NCI-H226 (cell line): ENCODE results near the gene ZMYND8.

Source experiments
- DNase-seq: peaks from one replicate; pipeline ENCODE4 v3.0.0-alpha.2; 2015

The ZMYND8 gene

GRCh38 chr20:47160992-47161391, 195.5 kb downstream of the ZMYND8 start:
- no peak for DNase-seq

- no peak for DNase-seq
Measured at GRCh38 chr20:47160240-47160639, 196.3 kb downstream of the ZMYND8 start.
